ENCODE results near the gene CACNA1S.

- no peak for TF ChIP-seq POLR2AphosphoS5 (IDR thresholded peaks at IDR 0.05; ENCODE audit: low read depth, low read length)
- no peak for TF ChIP-seq POLR2A (IDR thresholded peaks at IDR 0.05; ENCODE audit: low read depth, low read length)
Observed at GRCh38 chr1:201016943-201017827, 95.0 kb downstream of the CACNA1S start.

Measured in GM12892 (cell line).